Measurements from ENCODE around the gene RNF168.

RNF168 gene

DNA sequence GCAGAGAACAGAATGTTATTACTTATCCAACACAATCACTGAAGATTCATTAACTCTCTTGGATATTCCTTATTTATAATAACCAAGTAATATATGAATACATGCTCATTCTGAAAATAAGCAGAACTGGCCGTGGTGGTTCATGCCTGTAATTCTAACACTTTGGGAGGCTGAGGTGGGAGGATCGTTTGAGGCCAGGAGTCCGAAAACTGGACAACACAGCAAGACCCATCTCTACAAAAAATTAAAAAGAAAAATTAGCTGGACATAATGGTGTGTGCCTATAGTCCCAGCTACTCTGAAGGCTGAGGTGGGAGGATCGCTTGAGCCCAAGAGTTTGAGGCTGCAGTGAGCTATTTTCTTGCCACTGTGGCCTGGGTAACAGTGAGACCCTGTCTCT lies 25.9 kb downstream of the RNF168 start:
- no peak overlapping the region for H3K27ac ChIP-seq (ENCODE audit: extremely low read depth, low read depth, low read length)
- CTCF ChIA-PET: interaction anchor here (0.6 kb wide), 1 partner anchor 12 kb away, joined by 3 read pairs; no protein-coding TSS in a partner anchor
- POLR2A ChIA-PET: no interaction called here
- H3K4me1 ChIP-seq (ENCODE audit: control insufficient read depth, insufficient read depth, low read length): no peaks in the 10 kb centered on the region
- H3K4me3 ChIP-seq (ENCODE audit: low read depth, low read length): no peak overlapping the region
- peaks cover 31 to 71% of the 10 kb centered on the region in 2 experiments for H3K36me3 ChIP-seq (ENCODE audit: control insufficient read depth in 2 of 2, insufficient read depth in 1 of 2, low read length in 2 of 2)
- no peaks in the 10 kb centered on the region for H3K9me3 ChIP-seq (ENCODE audit: control insufficient read depth, insufficient read depth, low read depth, low read length)
- TF ChIP-seq, protein P1, sequence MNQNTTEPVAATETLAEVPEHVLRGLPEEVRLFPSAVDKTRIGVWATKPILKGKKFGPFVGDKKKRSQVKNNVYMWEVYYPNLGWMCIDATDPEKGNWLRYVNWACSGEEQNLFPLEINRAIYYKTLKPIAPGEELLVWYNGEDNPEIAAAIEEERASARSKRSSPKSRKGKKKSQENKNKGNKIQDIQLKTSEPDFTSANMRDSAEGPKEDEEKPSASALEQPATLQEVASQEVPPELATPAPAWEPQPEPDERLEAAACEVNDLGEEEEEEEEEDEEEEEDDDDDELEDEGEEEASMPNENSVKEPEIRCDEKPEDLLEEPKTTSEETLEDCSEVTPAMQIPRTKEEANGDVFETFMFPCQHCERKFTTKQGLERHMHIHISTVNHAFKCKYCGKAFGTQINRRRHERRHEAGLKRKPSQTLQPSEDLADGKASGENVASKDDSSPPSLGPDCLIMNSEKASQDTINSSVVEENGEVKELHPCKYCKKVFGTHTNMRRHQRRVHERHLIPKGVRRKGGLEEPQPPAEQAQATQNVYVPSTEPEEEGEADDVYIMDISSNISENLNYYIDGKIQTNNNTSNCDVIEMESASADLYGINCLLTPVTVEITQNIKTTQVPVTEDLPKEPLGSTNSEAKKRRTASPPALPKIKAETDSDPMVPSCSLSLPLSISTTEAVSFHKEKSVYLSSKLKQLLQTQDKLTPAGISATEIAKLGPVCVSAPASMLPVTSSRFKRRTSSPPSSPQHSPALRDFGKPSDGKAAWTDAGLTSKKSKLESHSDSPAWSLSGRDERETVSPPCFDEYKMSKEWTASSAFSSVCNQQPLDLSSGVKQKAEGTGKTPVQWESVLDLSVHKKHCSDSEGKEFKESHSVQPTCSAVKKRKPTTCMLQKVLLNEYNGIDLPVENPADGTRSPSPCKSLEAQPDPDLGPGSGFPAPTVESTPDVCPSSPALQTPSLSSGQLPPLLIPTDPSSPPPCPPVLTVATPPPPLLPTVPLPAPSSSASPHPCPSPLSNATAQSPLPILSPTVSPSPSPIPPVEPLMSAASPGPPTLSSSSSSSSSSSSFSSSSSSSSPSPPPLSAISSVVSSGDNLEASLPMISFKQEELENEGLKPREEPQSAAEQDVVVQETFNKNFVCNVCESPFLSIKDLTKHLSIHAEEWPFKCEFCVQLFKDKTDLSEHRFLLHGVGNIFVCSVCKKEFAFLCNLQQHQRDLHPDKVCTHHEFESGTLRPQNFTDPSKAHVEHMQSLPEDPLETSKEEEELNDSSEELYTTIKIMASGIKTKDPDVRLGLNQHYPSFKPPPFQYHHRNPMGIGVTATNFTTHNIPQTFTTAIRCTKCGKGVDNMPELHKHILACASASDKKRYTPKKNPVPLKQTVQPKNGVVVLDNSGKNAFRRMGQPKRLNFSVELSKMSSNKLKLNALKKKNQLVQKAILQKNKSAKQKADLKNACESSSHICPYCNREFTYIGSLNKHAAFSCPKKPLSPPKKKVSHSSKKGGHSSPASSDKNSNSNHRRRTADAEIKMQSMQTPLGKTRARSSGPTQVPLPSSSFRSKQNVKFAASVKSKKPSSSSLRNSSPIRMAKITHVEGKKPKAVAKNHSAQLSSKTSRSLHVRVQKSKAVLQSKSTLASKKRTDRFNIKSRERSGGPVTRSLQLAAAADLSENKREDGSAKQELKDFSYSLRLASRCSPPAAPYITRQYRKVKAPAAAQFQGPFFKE (tag by site-specific recombination; IDR thresholded peaks at IDR 0.05; ENCODE audit: borderline replicate concordance): no peak
- TF ChIP-seq ZNF121 (tag by site-specific recombination; IDR thresholded peaks at IDR 0.05): peak; percentile 76; the same call in 1 of the 2 replicates

DNA sequence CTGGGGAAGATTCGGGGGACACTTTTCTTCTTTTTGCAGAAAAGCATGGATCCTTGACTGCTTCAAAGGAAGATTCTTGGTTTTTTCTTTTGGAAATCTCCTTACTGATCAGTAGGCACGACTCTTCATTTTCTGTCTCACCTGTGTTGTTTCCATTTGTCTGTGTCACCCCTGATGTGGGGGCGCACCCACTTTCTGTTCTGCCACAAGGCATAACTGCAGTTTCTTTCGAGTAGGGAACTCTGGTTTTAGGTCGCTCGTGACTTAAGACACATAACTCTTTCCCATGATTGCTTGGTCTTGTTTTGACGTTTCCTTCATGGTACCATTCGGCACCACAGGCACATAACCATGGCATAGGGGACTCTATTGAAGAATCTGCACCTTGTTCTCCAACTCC lies 31.3 kb downstream of the RNF168 start:
- H3K36me3 ChIP-seq (ENCODE audit: control insufficient read depth in 2 of 2, insufficient read depth in 1 of 2, low read length in 2 of 2): peaks cover 5 to 60% of the 10 kb centered on the region in 2 experiments
- TF ChIP-seq ZBTB17 (tag by site-specific recombination; IDR thresholded peaks at IDR 0.05) (no peak), ZNF626 (tag by site-specific recombination; IDR thresholded peaks at IDR 0.05) (no peak), GLIS1 (tag by site-specific recombination; IDR thresholded peaks at IDR 0.05) (no peak), ZNF132 (tag by site-specific recombination; IDR thresholded peaks at IDR 0.05; ENCODE audit: borderline replicate concordance) (no peak), ZNF600 (tag by site-specific recombination; IDR thresholded peaks at IDR 0.05) (no peak), KLF1 (tag by site-specific recombination; IDR thresholded peaks at IDR 0.05) (no peak), ZNF664 (tag by site-specific recombination; IDR thresholded peaks at IDR 0.05) (no peak), ZNF211 (tag by site-specific recombination; IDR thresholded peaks at IDR 0.05; ENCODE audit: low read depth) (no peak), ZNF76 (tag by site-specific recombination; IDR thresholded peaks at IDR 0.05; ENCODE audit: borderline replicate concordance, low read depth) (no peak), ZSCAN16 (tag by site-specific recombination; IDR thresholded peaks at IDR 0.05) (no peak), ZNF214 (tag by site-specific recombination; IDR thresholded peaks at IDR 0.05; ENCODE audit: borderline replicate concordance) (no peak), ZNF223 (tag by site-specific recombination; IDR thresholded peaks at IDR 0.05) (no peak), ZSCAN30 (tag by site-specific recombination; IDR thresholded peaks at IDR 0.05) (no peak), ZNF830 (tag by site-specific recombination; IDR thresholded peaks at IDR 0.05; ENCODE audit: low read depth) (no peak), ZNF776 (tag by site-specific recombination; IDR thresholded peaks at IDR 0.05; ENCODE audit: borderline replicate concordance) (no peak)
- TF ChIP-seq, protein P2, sequence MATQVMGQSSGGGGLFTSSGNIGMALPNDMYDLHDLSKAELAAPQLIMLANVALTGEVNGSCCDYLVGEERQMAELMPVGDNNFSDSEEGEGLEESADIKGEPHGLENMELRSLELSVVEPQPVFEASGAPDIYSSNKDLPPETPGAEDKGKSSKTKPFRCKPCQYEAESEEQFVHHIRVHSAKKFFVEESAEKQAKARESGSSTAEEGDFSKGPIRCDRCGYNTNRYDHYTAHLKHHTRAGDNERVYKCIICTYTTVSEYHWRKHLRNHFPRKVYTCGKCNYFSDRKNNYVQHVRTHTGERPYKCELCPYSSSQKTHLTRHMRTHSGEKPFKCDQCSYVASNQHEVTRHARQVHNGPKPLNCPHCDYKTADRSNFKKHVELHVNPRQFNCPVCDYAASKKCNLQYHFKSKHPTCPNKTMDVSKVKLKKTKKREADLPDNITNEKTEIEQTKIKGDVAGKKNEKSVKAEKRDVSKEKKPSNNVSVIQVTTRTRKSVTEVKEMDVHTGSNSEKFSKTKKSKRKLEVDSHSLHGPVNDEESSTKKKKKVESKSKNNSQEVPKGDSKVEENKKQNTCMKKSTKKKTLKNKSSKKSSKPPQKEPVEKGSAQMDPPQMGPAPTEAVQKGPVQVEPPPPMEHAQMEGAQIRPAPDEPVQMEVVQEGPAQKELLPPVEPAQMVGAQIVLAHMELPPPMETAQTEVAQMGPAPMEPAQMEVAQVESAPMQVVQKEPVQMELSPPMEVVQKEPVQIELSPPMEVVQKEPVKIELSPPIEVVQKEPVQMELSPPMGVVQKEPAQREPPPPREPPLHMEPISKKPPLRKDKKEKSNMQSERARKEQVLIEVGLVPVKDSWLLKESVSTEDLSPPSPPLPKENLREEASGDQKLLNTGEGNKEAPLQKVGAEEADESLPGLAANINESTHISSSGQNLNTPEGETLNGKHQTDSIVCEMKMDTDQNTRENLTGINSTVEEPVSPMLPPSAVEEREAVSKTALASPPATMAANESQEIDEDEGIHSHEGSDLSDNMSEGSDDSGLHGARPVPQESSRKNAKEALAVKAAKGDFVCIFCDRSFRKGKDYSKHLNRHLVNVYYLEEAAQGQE (tag by site-specific recombination; IDR thresholded peaks at IDR 0.05): no peak
- TF ChIP-seq, protein P3, sequence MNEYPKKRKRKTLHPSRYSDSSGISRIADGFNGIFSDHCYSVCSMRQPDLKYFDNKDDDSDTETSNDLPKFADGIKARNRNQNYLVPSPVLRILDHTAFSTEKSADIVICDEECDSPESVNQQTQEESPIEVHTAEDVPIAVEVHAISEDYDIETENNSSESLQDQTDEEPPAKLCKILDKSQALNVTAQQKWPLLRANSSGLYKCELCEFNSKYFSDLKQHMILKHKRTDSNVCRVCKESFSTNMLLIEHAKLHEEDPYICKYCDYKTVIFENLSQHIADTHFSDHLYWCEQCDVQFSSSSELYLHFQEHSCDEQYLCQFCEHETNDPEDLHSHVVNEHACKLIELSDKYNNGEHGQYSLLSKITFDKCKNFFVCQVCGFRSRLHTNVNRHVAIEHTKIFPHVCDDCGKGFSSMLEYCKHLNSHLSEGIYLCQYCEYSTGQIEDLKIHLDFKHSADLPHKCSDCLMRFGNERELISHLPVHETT (tag by site-specific recombination; IDR thresholded peaks at IDR 0.05): no peak
- TF ChIP-seq, protein P4, sequence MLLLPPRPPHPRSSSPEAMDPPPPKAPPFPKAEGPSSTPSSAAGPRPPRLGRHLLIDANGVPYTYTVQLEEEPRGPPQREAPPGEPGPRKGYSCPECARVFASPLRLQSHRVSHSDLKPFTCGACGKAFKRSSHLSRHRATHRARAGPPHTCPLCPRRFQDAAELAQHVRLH (tag by site-specific recombination; IDR thresholded peaks at IDR 0.05): no peak
- TF ChIP-seq, protein P5, sequence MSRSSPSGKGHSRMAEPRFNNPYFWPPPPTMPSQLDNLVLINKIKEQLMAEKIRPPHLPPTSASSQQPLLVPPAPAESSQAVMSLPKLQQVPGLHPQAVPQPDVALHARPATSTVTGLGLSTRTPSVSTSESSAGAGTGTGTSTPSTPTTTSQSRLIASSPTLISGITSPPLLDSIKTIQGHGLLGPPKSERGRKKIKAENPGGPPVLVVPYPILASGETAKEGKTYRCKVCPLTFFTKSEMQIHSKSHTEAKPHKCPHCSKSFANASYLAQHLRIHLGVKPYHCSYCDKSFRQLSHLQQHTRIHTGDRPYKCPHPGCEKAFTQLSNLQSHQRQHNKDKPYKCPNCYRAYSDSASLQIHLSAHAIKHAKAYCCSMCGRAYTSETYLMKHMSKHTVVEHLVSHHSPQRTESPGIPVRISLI (tag by site-specific recombination; IDR thresholded peaks at IDR 0.05): no peak
- CTCF ChIA-PET: no interaction called here
- no peaks in the 10 kb centered on the region for H3K4me1 ChIP-seq (ENCODE audit: control insufficient read depth, insufficient read depth, low read length)
- no peaks in the 10 kb centered on the region for H3K9me3 ChIP-seq (ENCODE audit: control insufficient read depth, insufficient read depth, low read depth, low read length)
- no peak overlapping the region for H3K4me3 ChIP-seq (ENCODE audit: low read depth, low read length)
- H3K27ac ChIP-seq (ENCODE audit: extremely low read depth, low read depth, low read length): no peak overlapping the region
- POLR2A ChIA-PET: no interaction called here

All from HEK293 (cell line).